Suprapubic skin (tissue), 4 donors: ENCODE data around the gene ABCA4. TPM values are rescaled to one million over a fixed set of nuclear protein-coding genes. Genes with fewer than 3 reads are reported as not detected.
A peak's percentile ranks its signal among the peaks of the same experiment; 100 is the strongest.

Experiments
- DNase-seq, 2 donors: peaks; one replicate each; pipeline ENCODE4 v3.0.0-alpha.2; 2019; ENCODE audit warnings: low spot score in 2 of 2
- H3K27ac ChIP-seq: fragments of 200-600 bp; sonication (generic); one replicate; pipeline ENCODE4 v1.5.1; 2019
- H3K27me3 ChIP-seq: fragments of 200-600 bp; sonication (generic); one replicate; pipeline ENCODE4 v1.5.1; 2019
- H3K36me3 ChIP-seq: fragments of 200-600 bp; sonication (generic); one replicate; pipeline ENCODE4 v1.5.1; 2019
- H3K4me1 ChIP-seq: fragments of 200-600 bp; sonication (generic); one replicate; pipeline ENCODE4 v1.5.1; 2019
- H3K4me3 ChIP-seq: fragments of 200-600 bp; sonication (generic); one replicate; pipeline ENCODE4 v1.5.1; 2019; ENCODE audit warnings: mild to moderate bottlenecking
- H3K9me3 ChIP-seq: fragments of 200-600 bp; sonication (generic); one replicate; pipeline ENCODE4 v1.5.1; 2019
- CTCF ChIP-seq, 2 donors: fragments of 200-600 bp in 1 of 2; fragments of 450-650 bp in 1 of 2; sonication (generic) in 1 of 2; IDR thresholded peaks; one replicate each; pipeline ENCODE4 v1.5.1; 2016 to 2019; ENCODE audit warnings: antibody characterized with exemption in 2 of 2, mild to moderate bottlenecking in 1 of 2, moderate library complexity in 1 of 2
- EP300 ChIP-seq: sonication (generic); formaldehyde crosslinking; IDR thresholded peaks from one replicate; pipeline ENCODE4 v1.6.1; 2017; ENCODE audit warnings: antibody characterized with exemption
- POLR2A ChIP-seq, 2 donors: fragments of 450-650 bp; IDR thresholded peaks; one replicate each; pipeline ENCODE4 v1.6.1; 2017; ENCODE audit warnings: antibody characterized with exemption in 2 of 2, mild to moderate bottlenecking in 2 of 2, moderate library complexity in 2 of 2
- POLR2AphosphoS5 ChIP-seq, 3 donors: sonication (generic); formaldehyde crosslinking; IDR thresholded peaks; one replicate each; pipeline ENCODE4 v1.6.1; 2017; ENCODE audit warnings: antibody characterized with exemption in 3 of 3
- WGBS: methylation state at CpG from one replicate; pipeline ENCODE4 v1.1.5; 2018; 5-methylcytosine and 5-hydroxymethylcytosine counted together
- total RNA-seq, 4 donors: library from RNA; depleted of rRNA; stranded (reverse); fragments of >200 nt; gene quantifications; one replicate each; pipeline ENCODE4 v1.1.0, GENCODE V29; 2016

Gene ABCA4
- total RNA-seq, 4 donors from 2014 or later = 2.8 to 6.8 (median 4.3) TPM

- Histone ChIP-seq H3K9me3 (no peaks in the 10 kb centered on the region), H3K27me3 (no peaks in the 10 kb centered on the region), H3K36me3 (no peaks in the 10 kb centered on the region), H3K27ac (no peak overlapping the region), H3K4me1 (peaks cover 38% of the 10 kb centered on the region), H3K4me3 (no peak overlapping the region)
- peak in 1 of 2 donors; percentile 17 for DNase-seq
- 62% methylated on average over 4 of the region's 4 CpGs for WGBS
- no peak for TF ChIP-seq POLR2AphosphoS5 (IDR thresholded peaks at IDR 0.05)
- TF ChIP-seq CTCF (IDR thresholded peaks at IDR 0.05) = no peak
- no peak for TF ChIP-seq POLR2A (IDR thresholded peaks at IDR 0.05)
- TF ChIP-seq EP300 = no peak
Measured at GRCh38 chr1:94103608-94104007, 17.3 kb downstream of the ABCA4 start.

DNA sequence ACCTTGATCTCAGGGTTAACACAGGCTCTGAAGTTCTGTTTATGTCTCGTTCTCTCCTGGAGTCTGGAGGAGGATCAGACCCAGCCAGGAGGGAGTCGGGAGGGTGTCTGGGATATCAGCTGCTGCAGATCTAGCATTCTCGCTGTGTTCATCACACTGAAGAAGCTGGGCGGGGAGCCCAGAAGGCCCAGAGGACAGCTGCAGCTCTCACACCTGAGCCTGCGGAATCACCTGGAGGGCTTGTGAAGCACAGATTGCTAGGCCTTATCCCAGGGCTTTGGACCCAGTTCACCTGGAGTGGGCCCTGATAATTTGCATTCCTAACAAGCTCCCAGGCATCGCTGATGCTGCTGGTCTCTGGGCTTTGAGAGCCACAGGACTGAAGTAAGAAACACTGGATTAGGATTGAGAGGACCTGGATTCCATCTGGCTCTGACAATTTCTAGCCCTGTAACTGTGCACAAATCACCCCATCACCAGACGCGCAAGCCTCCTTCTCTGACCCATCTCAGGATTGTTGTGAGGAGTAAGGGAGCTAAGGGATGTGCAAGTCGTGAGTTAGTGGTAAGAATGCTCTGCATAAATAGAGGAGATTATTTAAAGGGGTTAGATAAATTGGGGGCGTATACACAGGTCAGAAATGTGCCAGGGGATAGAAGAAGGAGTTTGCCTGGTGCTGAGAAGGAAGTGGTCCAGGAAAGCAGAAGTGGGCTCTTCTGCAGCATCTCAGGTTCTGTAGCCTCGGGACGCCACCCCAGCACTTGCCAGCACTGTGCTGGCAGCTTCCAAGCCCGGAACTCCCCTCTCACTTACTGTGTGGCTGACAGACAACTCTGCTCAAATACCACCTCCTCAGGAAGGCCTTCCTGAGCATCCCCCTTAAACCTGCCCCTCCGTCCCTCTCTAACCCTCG is 19.1 kb downstream of the ABCA4 start:
- no peaks in the 10 kb centered on the region for H3K36me3 ChIP-seq
- no peak overlapping the region for H3K4me3 ChIP-seq
- peak overlapping the region; percentile 18 for H3K27ac ChIP-seq
- no peak for TF ChIP-seq POLR2AphosphoS5 (IDR thresholded peaks at IDR 0.05)
- no peak for TF ChIP-seq CTCF (IDR thresholded peaks at IDR 0.05)
- no peak for TF ChIP-seq EP300
- TF ChIP-seq POLR2A (IDR thresholded peaks at IDR 0.05) = no peak
- peaks cover 41% of the 10 kb centered on the region for H3K4me1 ChIP-seq
- no peaks in the 10 kb centered on the region for H3K27me3 ChIP-seq
- no peak for DNase-seq
- no peaks in the 10 kb centered on the region for H3K9me3 ChIP-seq
- 65% methylated on average over 11 of the region's 15 CpGs for WGBS

- Histone ChIP-seq H3K36me3 (no peaks in the 10 kb centered on the region), H3K4me1 (peaks cover 49% of the 10 kb centered on the region), H3K27me3 (no peaks in the 10 kb centered on the region), H3K9me3 (no peaks in the 10 kb centered on the region), H3K4me3 (no peak overlapping the region), H3K27ac (peak overlapping the region; percentile 18)
- DNase-seq = no peak
- 39% methylated on average over 19 of the region's 19 CpGs for WGBS
- TF ChIP-seq CTCF (IDR thresholded peaks at IDR 0.05) = no peak
- TF ChIP-seq EP300 = no peak
- no peak for TF ChIP-seq POLR2AphosphoS5 (IDR thresholded peaks at IDR 0.05)
- no peak for TF ChIP-seq POLR2A (IDR thresholded peaks at IDR 0.05)
Measured at GRCh38 chr1:94100785-94101612, 19.9 kb downstream of the ABCA4 start.

GRCh38 chr1:94100129-94100784 is 20.7 kb downstream of the ABCA4 start:
- no peaks in the 10 kb centered on the region for H3K9me3 ChIP-seq
- DNase-seq = no peak
- H3K27me3 ChIP-seq = no peaks in the 10 kb centered on the region
- 94% methylated on average over 5 of the region's 5 CpGs for WGBS
- TF ChIP-seq POLR2A (IDR thresholded peaks at IDR 0.05) (no peak), POLR2AphosphoS5 (IDR thresholded peaks at IDR 0.05) (no peak), EP300 (no peak), CTCF (IDR thresholded peaks at IDR 0.05) (no peak)
- no peaks in the 10 kb centered on the region for H3K36me3 ChIP-seq
- no peak overlapping the region for H3K27ac ChIP-seq
- H3K4me3 ChIP-seq = no peak overlapping the region
- peaks cover 49% of the 10 kb centered on the region for H3K4me1 ChIP-seq
